ENCODE data around the gene CCDC170. TPM values are rescaled to one million over a fixed set of nuclear protein-coding genes. Genes with fewer than 3 reads are reported as not detected.

CCDC170 gene
- total RNA-seq, 6 donors from 2014 or later, result 1.7 to 28.3 (median 5.2) TPM

DNA sequence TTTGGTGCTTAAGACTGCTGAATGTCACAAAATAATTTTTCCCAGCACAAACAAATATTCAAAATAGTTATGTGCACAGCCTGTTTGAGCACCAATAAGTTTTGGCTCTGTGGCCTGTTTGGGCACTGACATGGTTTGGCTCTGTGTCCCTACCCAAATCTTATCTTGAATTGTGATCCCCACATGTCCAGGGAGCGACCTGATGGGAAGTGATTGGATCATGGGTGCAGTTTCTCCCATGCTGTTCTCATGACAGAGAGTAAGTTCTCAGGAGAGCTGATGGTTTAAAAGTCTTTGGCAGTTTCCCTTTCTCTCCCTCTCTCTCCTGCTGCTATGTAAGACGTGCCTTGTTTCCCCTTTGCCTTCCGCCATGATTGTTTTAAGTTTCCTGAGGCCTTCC, 167.7 kb downstream of the CCDC170 start:
- WGBS, 2 donors, result 83 to 86% methylated on average over 2 to 3 of the region's 3 CpGs
- no peak overlapping the region for H3K4me3 ChIP-seq
- DNase-seq (no peak), ATAC-seq (ENCODE audit: low FRiP score in 2 of 2) (no peak)
- no peak for TF ChIP-seq CTCF (IDR thresholded peaks at IDR 0.05)
- no peak for TF ChIP-seq POLR2A (IDR thresholded peaks at IDR 0.05)
- TF ChIP-seq POLR2AphosphoS5 (IDR thresholded peaks at IDR 0.05), result no peak
- TF ChIP-seq EP300 (IDR thresholded peaks at IDR 0.05), result no peak
- H3K27ac ChIP-seq, result no peak overlapping the region
- H3K36me3 ChIP-seq, result no peaks in the 10 kb centered on the region
- H3K27me3 ChIP-seq, result no peaks in the 10 kb centered on the region
- H3K9me3 ChIP-seq, result no peaks in the 10 kb centered on the region
- H3K4me1 ChIP-seq, result no peaks in the 10 kb centered on the region

DNA sequence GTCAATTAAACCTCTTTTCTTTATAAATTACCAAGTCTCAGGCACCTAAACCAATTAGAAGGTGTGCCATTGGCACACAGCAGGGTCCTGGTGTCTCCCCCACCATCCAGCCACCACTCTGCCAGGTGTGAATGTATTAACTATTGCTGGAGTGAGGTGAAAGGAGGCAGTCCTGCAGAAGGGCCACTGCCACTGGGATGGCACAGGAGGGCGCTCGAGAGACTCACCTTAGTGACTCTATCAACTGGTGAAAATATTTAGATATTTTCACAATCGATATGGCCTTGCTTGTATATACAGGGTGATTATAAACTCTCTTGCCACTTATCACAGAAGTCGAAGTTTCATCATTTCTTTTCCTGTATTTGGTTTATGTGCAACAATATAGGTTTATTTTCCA, 168.1 kb downstream of the CCDC170 start:
- TF ChIP-seq POLR2A (IDR thresholded peaks at IDR 0.05) (no peak), POLR2AphosphoS5 (IDR thresholded peaks at IDR 0.05) (no peak), CTCF (IDR thresholded peaks at IDR 0.05) (no peak), EP300 (IDR thresholded peaks at IDR 0.05) (no peak)
- ATAC-seq (ENCODE audit: low FRiP score in 2 of 2), result no peak
- Histone ChIP-seq H3K27me3 (no peaks in the 10 kb centered on the region), H3K36me3 (no peaks in the 10 kb centered on the region), H3K9me3 (no peaks in the 10 kb centered on the region), H3K27ac (no peak overlapping the region), H3K4me1 (no peaks in the 10 kb centered on the region), H3K4me3 (no peak overlapping the region)
- 59 to 62% methylated on average over 4 of the region's 4 CpGs for WGBS, 2 donors
- DNase-seq, result no peak

DNA sequence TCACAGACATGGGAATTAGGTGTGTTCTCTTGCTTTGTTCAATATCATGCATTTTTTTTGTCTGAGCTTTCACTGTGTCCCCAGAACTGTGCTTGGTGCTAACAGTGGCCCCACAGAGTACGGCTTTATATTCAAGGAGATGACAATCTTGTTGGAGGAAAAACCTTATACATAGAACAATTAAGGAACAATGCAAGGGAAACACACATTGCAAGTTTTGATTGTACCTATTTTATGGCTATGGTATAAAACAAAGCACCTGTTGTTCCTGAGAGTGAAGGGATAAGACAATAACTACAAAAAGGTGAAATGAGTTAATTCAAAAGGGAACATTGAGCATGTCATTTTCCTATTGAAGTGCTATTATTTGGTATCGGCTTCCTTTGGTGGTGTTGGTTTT, 169.7 kb downstream of the CCDC170 start:
- no peaks in the 10 kb centered on the region for H3K36me3 ChIP-seq
- no peak overlapping the region for H3K4me3 ChIP-seq
- no peak for DNase-seq
- ATAC-seq (ENCODE audit: low FRiP score in 2 of 2), result no peak
- 89 to 94% methylated on average over 2 of the region's 2 CpGs for WGBS, 2 donors
- H3K9me3 ChIP-seq, result no peaks in the 10 kb centered on the region
- no peaks in the 10 kb centered on the region for H3K27me3 ChIP-seq
- H3K27ac ChIP-seq, result no peak overlapping the region
- no peak for TF ChIP-seq EP300 (IDR thresholded peaks at IDR 0.05)
- no peak for TF ChIP-seq POLR2A (IDR thresholded peaks at IDR 0.05)
- TF ChIP-seq POLR2AphosphoS5 (IDR thresholded peaks at IDR 0.05), result no peak
- no peak for TF ChIP-seq CTCF (IDR thresholded peaks at IDR 0.05)
- peaks cover 0 to 1% (median 0%) of the 10 kb centered on the region in 4 donors for H3K4me1 ChIP-seq

DNA sequence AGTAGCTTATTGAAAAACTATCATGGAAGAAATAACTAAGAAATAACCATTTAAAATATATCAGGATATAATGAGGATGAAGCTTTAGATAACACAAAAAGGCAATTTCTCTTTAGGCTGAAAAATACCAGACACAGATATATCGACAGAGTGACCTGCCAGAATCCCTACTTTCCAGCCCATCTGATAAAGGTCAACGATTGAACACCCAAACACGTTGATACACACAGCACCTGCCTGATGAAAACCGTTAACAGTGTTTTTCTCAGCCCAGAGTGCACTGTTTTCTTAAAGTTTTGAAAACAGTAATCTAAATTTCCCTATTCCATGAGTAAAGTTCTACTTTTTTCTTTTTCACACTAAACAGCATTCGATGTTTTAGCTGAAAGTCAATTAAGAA, 170.6 kb downstream of the CCDC170 start:
- ATAC-seq (ENCODE audit: low FRiP score in 2 of 2) (no peak), DNase-seq (no peak)
- Histone ChIP-seq H3K4me3 (no peak overlapping the region), H3K36me3 (no peaks in the 10 kb centered on the region), H3K4me1 (peaks cover 0 to 2% (median 0%) of the 10 kb centered on the region in 4 donors), H3K27ac (no peak overlapping the region), H3K9me3 (no peaks in the 10 kb centered on the region), H3K27me3 (no peaks in the 10 kb centered on the region)
- WGBS, 2 donors, result 77 to 80% methylated on average over 5 of the region's 5 CpGs
- TF ChIP-seq CTCF (IDR thresholded peaks at IDR 0.05) (no peak), POLR2AphosphoS5 (IDR thresholded peaks at IDR 0.05) (no peak), POLR2A (IDR thresholded peaks at IDR 0.05) (no peak), EP300 (IDR thresholded peaks at IDR 0.05) (no peak)

DNA sequence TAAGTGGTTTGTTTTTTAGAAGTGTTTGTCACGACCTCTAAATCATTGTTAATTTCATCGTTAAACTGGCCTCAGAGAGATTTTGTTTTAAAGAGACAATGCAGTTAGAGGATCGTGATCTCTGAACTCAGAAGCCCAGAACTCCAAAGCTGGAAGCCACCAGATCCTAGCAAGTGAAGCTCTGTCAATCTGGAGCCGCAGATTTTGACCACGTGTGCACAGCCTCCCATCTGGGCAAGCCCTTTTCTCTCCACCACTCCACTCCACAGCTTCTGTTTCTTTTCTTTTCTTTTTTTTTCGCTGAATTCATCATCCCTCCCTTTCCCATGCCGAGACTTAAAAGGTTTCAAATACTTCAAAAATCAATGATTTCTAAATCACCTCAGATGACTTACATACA, 171.5 kb downstream of the CCDC170 start:
- Histone ChIP-seq H3K27me3 (no peaks in the 10 kb centered on the region), H3K27ac (no peak overlapping the region), H3K4me1 (peaks cover 0 to 2% (median 0%) of the 10 kb centered on the region in 4 donors), H3K4me3 (no peak overlapping the region), H3K9me3 (no peaks in the 10 kb centered on the region), H3K36me3 (no peaks in the 10 kb centered on the region)
- no peak for ATAC-seq (ENCODE audit: low FRiP score in 2 of 2)
- 72 to 73% methylated on average over 7 of the region's 7 CpGs for WGBS, 2 donors
- DNase-seq, result no peak
- no peak for TF ChIP-seq EP300 (IDR thresholded peaks at IDR 0.05)
- no peak for TF ChIP-seq POLR2A (IDR thresholded peaks at IDR 0.05)
- TF ChIP-seq CTCF (IDR thresholded peaks at IDR 0.05), result no peak
- no peak for TF ChIP-seq POLR2AphosphoS5 (IDR thresholded peaks at IDR 0.05)

Measured in upper lobe of left lung (tissue), 6 donors.